ENCODE results near the gene HOOK1.

GRCh38 chr1:59803458-59804038 is 11.2 kb upstream of the HOOK1 start:
- TF ChIP-seq CTCF (IDR thresholded peaks at IDR 0.05): no peak
- TF ChIP-seq ZFX (IDR thresholded peaks at IDR 0.05; ENCODE audit: borderline replicate concordance): no peak
